GM23338 (cell line): Measurements from ENCODE around the gene CYP11A1. TPM values are rescaled to one million over a fixed set of nuclear protein-coding genes. Genes with fewer than 3 reads are reported as not detected.
A peak's percentile ranks its signal among the peaks of the same experiment; 100 is the strongest.

ENCODE experiments used
- ATAC-seq: fragments of 200-7000 bp; cut with Tn5 transposase; 3 replicates; pipeline ENCODE4 v1.9.1; 2020
- DNase-seq: peaks from one replicate; pipeline ENCODE4 v3.0.0-alpha.2; 2015; ENCODE audit warnings: low spot score
- H2AFZ ChIP-seq: fragments of 200-600 bp; sonication (generic); 2 replicates; pipeline ENCODE4 v1.8.0; 2016; ENCODE audit warnings: antibody characterized with exemption, mild to moderate bottlenecking, moderate library complexity
- H3F3A ChIP-seq: fragments of 200-600 bp; sonication (generic); replicated peaks from 2 replicates; pipeline ENCODE4 v1.8.0; 2017; ENCODE audit warnings: antibody characterized with exemption, mixed run types, low read depth
- H3K27ac ChIP-seq: fragments of 200-600 bp; sonication (generic); 2 replicates; pipeline ENCODE4 v1.6.1; 2016; ENCODE audit warnings: low read depth
- H3K27me3 ChIP-seq: fragments of 200-600 bp; sonication (generic); 2 replicates; pipeline ENCODE4 v1.8.0; 2016; ENCODE audit warnings: mild to moderate bottlenecking, mixed run types, moderate library complexity; ENCODE audit not compliant: insufficient read depth
- H3K36me3 ChIP-seq: fragments of 200-600 bp; sonication (generic); 2 replicates; pipeline ENCODE4 v1.8.0; 2016; ENCODE audit warnings: mild to moderate bottlenecking; ENCODE audit not compliant: insufficient read depth
- H3K4me1 ChIP-seq: fragments of 200-600 bp; sonication (generic); 2 replicates; pipeline ENCODE4 v1.8.0; 2016; ENCODE audit warnings: mild to moderate bottlenecking, moderate library complexity; ENCODE audit not compliant: insufficient read depth
- H3K4me2 ChIP-seq: fragments of 200-600 bp; sonication (generic); 2 replicates; pipeline ENCODE4 v1.7.1; 2017; ENCODE audit warnings: mixed run types
- H3K4me3 ChIP-seq: fragments of 200-600 bp; sonication (generic); 2 replicates; pipeline ENCODE4 v1.6.1; 2016; ENCODE audit warnings: mixed run types
- H3K79me2 ChIP-seq: fragments of 200-600 bp; sonication (generic); replicated peaks from 2 replicates; pipeline ENCODE4 v1.8.0; 2017; ENCODE audit warnings: mild to moderate bottlenecking; ENCODE audit not compliant: insufficient read depth
- H3K9me2 ChIP-seq: fragments of 200-600 bp; sonication (generic); 2 replicates; pipeline ENCODE4 v1.8.0; 2017; ENCODE audit not compliant: insufficient read depth
- H4K20me1 ChIP-seq: fragments of 200-600 bp; sonication (generic); replicated peaks from 2 replicates; pipeline ENCODE4 v1.8.0; 2017; ENCODE audit warnings: mild to moderate bottlenecking; ENCODE audit not compliant: insufficient read depth
- H3K27ac Mint-ChIP-seq: 2 replicates; pipeline ENCODE4 v1.8.0; 2020; ENCODE audit warnings: inconsistent platforms, mild to moderate bottlenecking, moderate library complexity, mixed read lengths
- H3K27me3 Mint-ChIP-seq: 3 replicates; pipeline ENCODE4 v1.8.0; 2022; ENCODE audit warnings: low read depth, mild to moderate bottlenecking, moderate library complexity, mixed read lengths, inconsistent platforms; ENCODE audit not compliant: insufficient read depth, poor library complexity
- H3K36me3 Mint-ChIP-seq: 3 replicates; pipeline ENCODE4 v1.8.0; 2021; ENCODE audit warnings: low read depth, mild to moderate bottlenecking, inconsistent platforms, moderate library complexity, mixed read lengths
- H3K4me1 Mint-ChIP-seq: 3 replicates; pipeline ENCODE4 v1.8.0; 2020; ENCODE audit warnings: mild to moderate bottlenecking, inconsistent platforms, mixed read lengths
- H3K4me3 Mint-ChIP-seq: 3 replicates; pipeline ENCODE4 v1.8.0; 2021; ENCODE audit warnings: moderate library complexity, mild to moderate bottlenecking, inconsistent platforms, mixed read lengths
- H3K9me3 Mint-ChIP-seq: 3 replicates; pipeline ENCODE4 v1.8.0; 2020; ENCODE audit warnings: moderate library complexity, mild to moderate bottlenecking, inconsistent platforms, mixed read lengths
- CREB1 ChIP-seq: fragments of 250-450 bp; sonication (Bioruptor Pico); IDR thresholded peaks from 2 replicates; pipeline ENCODE4 v1.5.0; 2020; ENCODE audit warnings: low read depth, mild to moderate bottlenecking, moderate library complexity
- EZH2 ChIP-seq: fragments of 200-600 bp; sonication (generic); IDR thresholded peaks from one replicate; pipeline ENCODE4 v1.8.0; 2017; ENCODE audit warnings: antibody characterized with exemption, mild to moderate bottlenecking, low read depth; ENCODE audit not compliant: unreplicated experiment
- EZH2phosphoT487 ChIP-seq: fragments of 200-600 bp; sonication (generic); IDR thresholded peaks from one replicate; pipeline ENCODE4 v1.8.1; 2018; ENCODE audit warnings: antibody characterized with exemption; ENCODE audit not compliant: unreplicated experiment
- JUNB ChIP-seq: IDR thresholded peaks from one replicate; pipeline ENCODE4 v1.6.1; 2016; ENCODE audit warnings: antibody characterized with exemption; ENCODE audit not compliant: unreplicated experiment
- NANOG ChIP-seq: IDR thresholded peaks from 2 replicates; pipeline ENCODE4 v1.6.1; 2016; ENCODE audit warnings: antibody characterized with exemption, borderline replicate concordance
- POLR2AphosphoS5 ChIP-seq: IDR thresholded peaks from 2 replicates; pipeline ENCODE4 v1.6.1; 2016; ENCODE audit warnings: antibody characterized with exemption, low read depth
- STAT1 ChIP-seq: IDR thresholded peaks from one replicate; pipeline ENCODE4 v1.6.1; 2016; ENCODE audit warnings: antibody characterized with exemption; ENCODE audit not compliant: unreplicated experiment
- ZNF114 ChIP-seq: fragments of 250-450 bp; sonication (Bioruptor Pico); IDR thresholded peaks from 2 replicates; pipeline ENCODE4 v1.5.0; 2020; ENCODE audit warnings: mild to moderate bottlenecking, moderate library complexity
- ZNF331 ChIP-seq: fragments of 250-450 bp; sonication (Bioruptor Pico); IDR thresholded peaks from 2 replicates; pipeline ENCODE4 v1.5.0; 2020; ENCODE audit warnings: low read depth, mild to moderate bottlenecking, moderate library complexity
- polyA plus RNA-seq: library from polyadenylated mRNA; unstranded; fragments of >200 nt; fragmentation: Nextera tagmentation; extraction: Ambion mirVana; gene quantifications from 2 replicates; pipeline ENCODE4 v1.2.1, GENCODE V29; 2016
- total RNA-seq: library from RNA; depleted of rRNA; stranded (reverse); fragments of >200 nt; shearing (Covaris generic); gene quantifications from 2 replicates; pipeline ENCODE4 v1.2.3, GENCODE V29; 2014
- TF ChIP-seq, protein P1 (sequence below), 2 experiments: fragments of 200-600 bp in 1 of 2; sonication (generic) in 1 of 2; conservative IDR thresholded peaks; 2 replicates each; pipeline versions ENCODE4 v1.5.1 to v1.6.1; 2016 to 2017; ENCODE audit warnings: antibody characterized with exemption in 2 of 2, low read depth in 2 of 2, mild to moderate bottlenecking in 2 of 2, moderate library complexity in 1 of 2
- TF ChIP-seq, protein P2 (sequence below): fragments of 250-450 bp; sonication (Bioruptor Pico); IDR thresholded peaks from 2 replicates; pipeline ENCODE4 v1.5.0; 2020; ENCODE audit warnings: mild to moderate bottlenecking, moderate library complexity
- TF ChIP-seq, protein P3 (sequence below): IDR thresholded peaks from 2 replicates; pipeline ENCODE4 v1.6.1; 2016; ENCODE audit warnings: antibody characterized with exemption

CYP11A1 gene
- total and polyA plus RNA-seq, 2 experiments from 2014 or later = 1.2 to 1.7 TPM

DNA sequence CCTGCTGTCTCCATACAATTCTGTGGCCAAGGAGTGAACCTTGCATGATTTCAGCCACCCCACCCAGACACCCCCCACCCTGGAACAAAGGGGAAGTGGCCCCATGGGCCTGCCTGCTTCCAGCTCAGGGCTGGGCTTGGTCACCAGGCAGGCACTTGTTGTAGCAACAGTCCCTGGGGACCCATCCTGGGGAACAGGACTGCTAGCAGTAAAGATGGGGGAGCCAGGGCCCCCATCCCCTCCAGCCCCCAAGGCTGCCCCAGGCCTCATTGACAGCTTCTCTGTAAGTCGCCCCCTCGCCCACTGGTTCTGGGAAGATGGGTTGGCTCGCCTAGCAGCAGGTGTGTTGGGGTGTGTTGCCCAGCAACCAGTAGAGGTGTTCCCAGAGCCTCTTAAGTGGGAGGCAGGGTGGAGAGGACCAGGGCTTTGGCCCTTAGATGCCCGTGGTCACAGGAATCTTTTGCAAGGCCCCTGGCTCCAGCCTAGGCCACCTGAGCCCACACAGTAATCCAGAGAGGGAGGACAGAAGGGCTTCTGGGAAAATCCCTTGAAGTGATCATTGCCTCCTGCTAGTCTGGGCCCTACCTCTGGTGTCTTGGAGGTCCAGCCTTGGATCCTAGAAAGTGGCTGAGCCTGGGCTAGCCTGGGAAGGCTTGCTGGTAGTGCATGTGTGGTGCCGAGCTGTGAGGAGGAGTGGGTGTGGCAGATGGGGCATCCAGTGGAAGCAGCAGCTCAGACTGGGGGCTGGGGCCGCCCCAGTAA lies 48.9 kb downstream of the CYP11A1 start:
- peaks cover 43% of the 10 kb centered on the region for H3K4me1 Mint-ChIP-seq
- Histone ChIP-seq H3K4me1 (peaks cover 37% of the 10 kb centered on the region), H3K27ac (no peak overlapping the region), H3K36me3 (no peaks in the 10 kb centered on the region), H3K79me2 (no peaks in the 10 kb centered on the region), H4K20me1 (no peaks in the 10 kb centered on the region), H3K4me3 (no peak overlapping the region), H3F3A (no peaks in the 10 kb centered on the region), H2AFZ (no peak overlapping the region), H3K4me2 (no peak overlapping the region), H3K27me3 (no peaks in the 10 kb centered on the region), H3K9me2 (no peaks in the 10 kb centered on the region)
- DNase-seq = peak; percentile 39
- H3K27me3 Mint-ChIP-seq = peaks cover 16% of the 10 kb centered on the region
- TF ChIP-seq, protein P1, sequence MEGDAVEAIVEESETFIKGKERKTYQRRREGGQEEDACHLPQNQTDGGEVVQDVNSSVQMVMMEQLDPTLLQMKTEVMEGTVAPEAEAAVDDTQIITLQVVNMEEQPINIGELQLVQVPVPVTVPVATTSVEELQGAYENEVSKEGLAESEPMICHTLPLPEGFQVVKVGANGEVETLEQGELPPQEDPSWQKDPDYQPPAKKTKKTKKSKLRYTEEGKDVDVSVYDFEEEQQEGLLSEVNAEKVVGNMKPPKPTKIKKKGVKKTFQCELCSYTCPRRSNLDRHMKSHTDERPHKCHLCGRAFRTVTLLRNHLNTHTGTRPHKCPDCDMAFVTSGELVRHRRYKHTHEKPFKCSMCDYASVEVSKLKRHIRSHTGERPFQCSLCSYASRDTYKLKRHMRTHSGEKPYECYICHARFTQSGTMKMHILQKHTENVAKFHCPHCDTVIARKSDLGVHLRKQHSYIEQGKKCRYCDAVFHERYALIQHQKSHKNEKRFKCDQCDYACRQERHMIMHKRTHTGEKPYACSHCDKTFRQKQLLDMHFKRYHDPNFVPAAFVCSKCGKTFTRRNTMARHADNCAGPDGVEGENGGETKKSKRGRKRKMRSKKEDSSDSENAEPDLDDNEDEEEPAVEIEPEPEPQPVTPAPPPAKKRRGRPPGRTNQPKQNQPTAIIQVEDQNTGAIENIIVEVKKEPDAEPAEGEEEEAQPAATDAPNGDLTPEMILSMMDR (conservative IDR thresholded peaks at IDR 0.05; ENCODE audit: low read depth in 2 of 2) = no peak
- TF ChIP-seq CREB1 (no peak), STAT1 (no peak), ZNF331 (CRISPR knock-in tag) (no peak), POLR2AphosphoS5 (no peak), ZNF114 (CRISPR knock-in tag) (no peak), EZH2 (no peak), EZH2phosphoT487 (no peak), NANOG (no peak), JUNB (no peak)
- TF ChIP-seq, protein P2, sequence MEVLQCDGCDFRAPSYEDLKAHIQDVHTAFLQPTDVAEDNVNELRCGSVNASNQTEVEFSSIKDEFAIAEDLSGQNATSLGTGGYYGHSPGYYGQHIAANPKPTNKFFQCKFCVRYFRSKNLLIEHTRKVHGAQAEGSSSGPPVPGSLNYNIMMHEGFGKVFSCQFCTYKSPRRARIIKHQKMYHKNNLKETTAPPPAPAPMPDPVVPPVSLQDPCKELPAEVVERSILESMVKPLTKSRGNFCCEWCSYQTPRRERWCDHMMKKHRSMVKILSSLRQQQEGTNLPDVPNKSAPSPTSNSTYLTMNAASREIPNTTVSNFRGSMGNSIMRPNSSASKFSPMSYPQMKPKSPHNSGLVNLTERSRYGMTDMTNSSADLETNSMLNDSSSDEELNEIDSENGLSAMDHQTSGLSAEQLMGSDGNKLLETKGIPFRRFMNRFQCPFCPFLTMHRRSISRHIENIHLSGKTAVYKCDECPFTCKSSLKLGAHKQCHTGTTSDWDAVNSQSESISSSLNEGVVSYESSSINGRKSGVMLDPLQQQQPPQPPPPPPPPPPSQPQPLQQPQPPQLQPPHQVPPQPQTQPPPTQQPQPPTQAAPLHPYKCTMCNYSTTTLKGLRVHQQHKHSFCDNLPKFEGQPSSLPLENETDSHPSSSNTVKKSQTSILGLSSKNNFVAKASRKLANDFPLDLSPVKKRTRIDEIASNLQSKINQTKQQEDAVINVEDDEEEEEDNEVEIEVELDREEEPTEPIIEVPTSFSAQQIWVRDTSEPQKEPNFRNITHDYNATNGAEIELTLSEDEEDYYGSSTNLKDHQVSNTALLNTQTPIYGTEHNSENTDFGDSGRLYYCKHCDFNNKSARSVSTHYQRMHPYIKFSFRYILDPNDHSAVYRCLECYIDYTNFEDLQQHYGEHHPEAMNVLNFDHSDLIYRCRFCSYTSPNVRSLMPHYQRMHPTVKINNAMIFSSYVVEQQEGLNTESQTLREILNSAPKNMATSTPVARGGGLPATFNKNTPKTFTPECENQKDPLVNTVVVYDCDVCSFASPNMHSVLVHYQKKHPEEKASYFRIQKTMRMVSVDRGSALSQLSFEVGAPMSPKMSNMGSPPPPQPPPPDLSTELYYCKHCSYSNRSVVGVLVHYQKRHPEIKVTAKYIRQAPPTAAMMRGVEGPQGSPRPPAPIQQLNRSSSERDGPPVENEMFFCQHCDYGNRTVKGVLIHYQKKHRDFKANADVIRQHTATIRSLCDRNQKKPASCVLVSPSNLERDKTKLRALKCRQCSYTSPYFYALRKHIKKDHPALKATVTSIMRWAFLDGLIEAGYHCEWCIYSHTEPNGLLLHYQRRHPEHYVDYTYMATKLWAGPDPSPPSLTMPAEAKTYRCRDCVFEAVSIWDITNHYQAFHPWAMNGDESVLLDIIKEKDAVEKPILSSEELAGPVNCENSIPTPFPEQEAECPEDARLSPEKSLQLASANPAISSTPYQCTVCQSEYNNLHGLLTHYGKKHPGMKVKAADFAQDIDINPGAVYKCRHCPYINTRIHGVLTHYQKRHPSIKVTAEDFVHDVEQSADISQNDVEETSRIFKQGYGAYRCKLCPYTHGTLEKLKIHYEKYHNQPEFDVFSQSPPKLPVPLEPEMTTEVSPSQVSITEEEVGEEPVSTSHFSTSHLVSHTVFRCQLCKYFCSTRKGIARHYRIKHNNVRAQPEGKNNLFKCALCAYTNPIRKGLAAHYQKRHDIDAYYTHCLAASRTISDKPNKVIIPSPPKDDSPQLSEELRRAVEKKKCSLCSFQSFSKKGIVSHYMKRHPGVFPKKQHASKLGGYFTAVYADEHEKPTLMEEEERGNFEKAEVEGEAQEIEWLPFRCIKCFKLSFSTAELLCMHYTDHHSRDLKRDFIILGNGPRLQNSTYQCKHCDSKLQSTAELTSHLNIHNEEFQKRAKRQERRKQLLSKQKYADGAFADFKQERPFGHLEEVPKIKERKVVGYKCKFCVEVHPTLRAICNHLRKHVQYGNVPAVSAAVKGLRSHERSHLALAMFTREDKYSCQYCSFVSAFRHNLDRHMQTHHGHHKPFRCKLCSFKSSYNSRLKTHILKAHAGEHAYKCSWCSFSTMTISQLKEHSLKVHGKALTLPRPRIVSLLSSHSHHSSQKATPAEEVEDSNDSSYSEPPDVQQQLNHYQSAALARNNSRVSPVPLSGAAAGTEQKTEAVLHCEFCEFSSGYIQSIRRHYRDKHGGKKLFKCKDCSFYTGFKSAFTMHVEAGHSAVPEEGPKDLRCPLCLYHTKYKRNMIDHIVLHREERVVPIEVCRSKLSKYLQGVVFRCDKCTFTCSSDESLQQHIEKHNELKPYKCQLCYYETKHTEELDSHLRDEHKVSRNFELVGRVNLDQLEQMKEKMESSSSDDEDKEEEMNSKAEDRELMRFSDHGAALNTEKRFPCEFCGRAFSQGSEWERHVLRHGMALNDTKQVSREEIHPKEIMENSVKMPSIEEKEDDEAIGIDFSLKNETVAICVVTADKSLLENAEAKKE (CRISPR knock-in tag) = no peak
- TF ChIP-seq, protein P3, sequence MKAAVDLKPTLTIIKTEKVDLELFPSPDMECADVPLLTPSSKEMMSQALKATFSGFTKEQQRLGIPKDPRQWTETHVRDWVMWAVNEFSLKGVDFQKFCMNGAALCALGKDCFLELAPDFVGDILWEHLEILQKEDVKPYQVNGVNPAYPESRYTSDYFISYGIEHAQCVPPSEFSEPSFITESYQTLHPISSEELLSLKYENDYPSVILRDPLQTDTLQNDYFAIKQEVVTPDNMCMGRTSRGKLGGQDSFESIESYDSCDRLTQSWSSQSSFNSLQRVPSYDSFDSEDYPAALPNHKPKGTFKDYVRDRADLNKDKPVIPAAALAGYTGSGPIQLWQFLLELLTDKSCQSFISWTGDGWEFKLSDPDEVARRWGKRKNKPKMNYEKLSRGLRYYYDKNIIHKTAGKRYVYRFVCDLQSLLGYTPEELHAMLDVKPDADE = no peak
- H3K27ac Mint-ChIP-seq = no peak overlapping the region
- ATAC-seq = no peak
- no peaks in the 10 kb centered on the region; the same call in 2 of the 3 replicates for H3K36me3 Mint-ChIP-seq
- no peaks in the 10 kb centered on the region; the same call in 2 of the 3 replicates for H3K9me3 Mint-ChIP-seq
- no peak overlapping the region for H3K4me3 Mint-ChIP-seq
